NCI-H146 treated with DMSO at 0.1 percent for 48 hours (cell line): ENCODE data around the gene CHST15.
A peak's percentile ranks its signal among the peaks of the same experiment; 100 is the strongest.
"Not testable (repeated sequence)": the region's sequence is repeated elsewhere in the genome, so short reads cannot be mapped to it uniquely, and the experiment has no call there.

ENCODE experiments used
- DNase-seq: peaks from one replicate; lab custom pipeline; 2025; ENCODE audit not compliant: unreplicated experiment; lab: John Stamatoyannopoulos, UW

CHST15 gene

GRCh38 chr10:124100124-124100523 is 6.7 kb upstream of the CHST15 start:
- DNase-seq, result no peak

GRCh38 chr10:124099604-124100003 is 6.2 kb upstream of the CHST15 start:
- no peak for DNase-seq

GRCh38 chr10:124098575-124098974 is 5.2 kb upstream of the CHST15 start:
- no peak for DNase-seq

GRCh38 chr10:124097883-124098282 is 4.5 kb upstream of the CHST15 start:
- DNase-seq, result peak; percentile 20

- no peak for DNase-seq
Observed at GRCh38 chr10:124096494-124096893, 3.1 kb upstream of the CHST15 start.

- DNase-seq, result not testable (repeated sequence)
Observed at GRCh38 chr10:124095801-124096200, 2.4 kb upstream of the CHST15 start.

GRCh38 chr10:124095096-124095495 is 1.7 kb upstream of the CHST15 start:
- no peak for DNase-seq

- DNase-seq, result no peak
Observed at GRCh38 chr10:124094419-124094785, 1.0 kb upstream of the CHST15 start.

- not testable (repeated sequence) for DNase-seq
Observed at GRCh38 chr10:124093774-124094418, 498 bp upstream of the CHST15 start.

GRCh38 chr10:124092250-124092859 is 1.0 kb downstream of the CHST15 start:
- DNase-seq, result no peak

GRCh38 chr10:124091646-124092249 is 1.6 kb downstream of the CHST15 start:
- DNase-seq, result no peak

GRCh38 chr10:124090601-124091209 is 2.7 kb downstream of the CHST15 start:
- no peak for DNase-seq

- no peak for DNase-seq
Observed at GRCh38 chr10:124089859-124090258, 3.5 kb downstream of the CHST15 start.

- no peak for DNase-seq
Observed at GRCh38 chr10:124088915-124089314, 4.5 kb downstream of the CHST15 start.

GRCh38 chr10:124087672-124088634 is 5.4 kb downstream of the CHST15 start:
- DNase-seq, result no peak

GRCh38 chr10:124086787-124087671 is 6.4 kb downstream of the CHST15 start:
- no peak for DNase-seq

GRCh38 chr10:124086097-124086710 is 7.2 kb downstream of the CHST15 start:
- no peak for DNase-seq

GRCh38 chr10:124085680-124086079 is 7.7 kb downstream of the CHST15 start:
- no peak for DNase-seq

- DNase-seq, result no peak
Observed at GRCh38 chr10:124084708-124085107, 8.7 kb downstream of the CHST15 start.
